ENCODE data around the gene QPRT.
A peak's percentile ranks its signal among the peaks of the same experiment; 100 is the strongest.
"Not testable (repeated sequence)": the region's sequence is repeated elsewhere in the genome, so short reads cannot be mapped to it uniquely, and the experiment has no call there.

The QPRT gene

GRCh38 chr16:29710227-29711219 is 31.5 kb downstream of the QPRT start:
- Histone ChIP-seq H3K27ac (no peak overlapping the region), H3K4me3 (no peak overlapping the region)

GRCh38 chr16:29712809-29713208 is 33.8 kb downstream of the QPRT start:
- Histone ChIP-seq H3K27ac (no peak overlapping the region), H3K4me3 (no peak overlapping the region)

- no peak overlapping the region for H3K27ac ChIP-seq
- no peak overlapping the region for H3K4me3 ChIP-seq
These were observed 35.4 kb downstream of the QPRT start for GRCh38 chr16:29714396-29714795.

GRCh38 chr16:29714972-29715371 is 36.0 kb downstream of the QPRT start:
- no peak overlapping the region for H3K27ac ChIP-seq
- H3K4me3 ChIP-seq = no peak overlapping the region

- Histone ChIP-seq H3K27ac (no peak overlapping the region), H3K4me3 (no peak overlapping the region)
These were observed 38.1 kb downstream of the QPRT start for GRCh38 chr16:29717113-29717512.

- Histone ChIP-seq H3K4me3 (no peak overlapping the region), H3K27ac (no peak overlapping the region)
These were observed 40.1 kb downstream of the QPRT start for GRCh38 chr16:29719063-29719462.

- Histone ChIP-seq H3K27ac (no peak overlapping the region), H3K4me3 (no peak overlapping the region)
These were observed 41.7 kb downstream of the QPRT start for GRCh38 chr16:29720703-29721102.

- not testable (repeated sequence) for H3K4me3 ChIP-seq, H3K27ac ChIP-seq
These were observed 42.3 kb downstream of the QPRT start for GRCh38 chr16:29721167-29721879.

GRCh38 chr16:29726845-29727377 is 47.9 kb downstream of the QPRT start:
- no peak overlapping the region for H3K27ac ChIP-seq

GRCh38 chr16:29727452-29727851 is 48.5 kb downstream of the QPRT start:
- Histone ChIP-seq H3K4me3 (no peak overlapping the region), H3K27ac (no peak overlapping the region)

More at GRCh38 chr16:29726845-29727377, 47.9 kb downstream of the QPRT start:
- no peak overlapping the region for H3K4me3 ChIP-seq

- H3K4me3 ChIP-seq = no peak overlapping the region
- no peak overlapping the region for H3K27ac ChIP-seq
These were observed 50.1 kb downstream of the QPRT start for GRCh38 chr16:29729116-29729521.

- Histone ChIP-seq H3K4me3 (no peak overlapping the region), H3K27ac (no peak overlapping the region)
These were observed 51.7 kb downstream of the QPRT start for GRCh38 chr16:29730649-29731048.

GRCh38 chr16:29731768-29732601 is 53.0 kb downstream of the QPRT start:
- H3K4me3 ChIP-seq, H3K27ac ChIP-seq: not testable (repeated sequence)

GRCh38 chr16:29734786-29735185 is 55.8 kb downstream of the QPRT start:
- Histone ChIP-seq H3K4me3 (no peak overlapping the region), H3K27ac (no peak overlapping the region)

- Histone ChIP-seq H3K27ac (no peak overlapping the region), H3K4me3 (no peak overlapping the region)
These were observed 57.1 kb downstream of the QPRT start for GRCh38 chr16:29736112-29736511.

- Histone ChIP-seq H3K4me3 (no peak overlapping the region), H3K27ac (no peak overlapping the region)
These were observed 57.8 kb downstream of the QPRT start for GRCh38 chr16:29736764-29737163.

GRCh38 chr16:29737713-29738112 is 58.7 kb downstream of the QPRT start:
- H3K4me3 ChIP-seq = no peak overlapping the region
- H3K27ac ChIP-seq = peak overlapping the region in 5 of 21 experiments; percentile 27 to 66 (median 37)

- H3K4me3 ChIP-seq = no peak overlapping the region
- peak overlapping the region in 5 of 21 experiments; percentile 17 to 66 (median 35) for H3K27ac ChIP-seq
These were observed 59.5 kb downstream of the QPRT start for GRCh38 chr16:29738514-29738913.

GRCh38 chr16:29739927-29740629 is 61.1 kb downstream of the QPRT start:
- H3K4me3 ChIP-seq, H3K27ac ChIP-seq: not testable (repeated sequence)

Measured in skin epidermis (tissue), 12 donors.